K562 (cell line): Measurements from ENCODE around the gene SLC35E3. TPM values are rescaled to one million over a fixed set of nuclear protein-coding genes. Genes with fewer than 3 reads are reported as not detected.
"Not testable (repeated sequence)": the region's sequence is repeated elsewhere in the genome, so short reads cannot be mapped to it uniquely, and the experiment has no call there.

Source experiments
- ATAC-seq: fragments of 200-7000 bp; cut with Tn5 transposase; 3 replicates; pipeline ENCODE4 v1.9.1; 2020; ENCODE audit warnings: moderate library complexity
- BruUV-seq: library from RNA; stranded (reverse); fragments of 400-500 nt; replicated peaks from 2 replicates; lab custom pipeline; 2021; lab: Mats Ljungman, UMichigan
- CTCF ChIA-PET: fragments of 300-600 bp; formaldehyde crosslinking; extraction: SDS; loops from one replicate; lab custom pipeline; 2021; ENCODE audit warnings: low intra/inter-chr PET ratio; lab: Yijun Ruan, JAX
- POLR2A ChIA-PET: fragments of 300-600, 350-650 bp; sonication (Branson Sonifier 250); formaldehyde crosslinking; extraction: SDS; loops from one replicate; lab custom pipeline; 2021; ENCODE audit warnings: antibody characterized with exemption, inconsistent platforms; lab: Yijun Ruan, JAX
- DNase-seq, 4 experiments: peaks; one replicate each; pipeline versions ENCODE4 v3.0.0 to v3.0.0-alpha.2; 2011 to 2018; ENCODE audit warnings: low spot score in 3 of 4, mixed read lengths in 3 of 4; ENCODE audit errors: extremely low read depth in 1 of 4
- FAIRE-seq: peaks from 2 replicates; lab custom pipeline; 2011; peaks lifted over from hg19 to GRCh38; lab: Jason Lieb, UNC
- H2AFZ ChIP-seq: 2 replicates; pipeline ENCODE4 v1.6.0; 2011; ENCODE audit warnings: low read depth, low read length, control low read depth, inconsistent platforms
- H3K27ac ChIP-seq: fragments of 200-600 bp; 3 replicates; pipeline ENCODE4 v1.8.0; 2011; ENCODE audit warnings: low read depth, mild to moderate bottlenecking, control low read depth, inconsistent platforms, low read length, moderate library complexity, mixed read lengths; ENCODE audit errors: extremely low read depth
- H3K27me3 ChIP-seq, 2 experiments: fragments of 300-600 bp in 1 of 2; 2 replicates in 1 of 2; 3 replicates in 1 of 2; pipeline versions ENCODE4 v1.6.0 to v1.8.0; 2011; ENCODE audit warnings: inconsistent platforms in 2 of 2, low read length in 2 of 2, mild to moderate bottlenecking in 1 of 2, mixed read lengths in 1 of 2, moderate library complexity in 1 of 2; ENCODE audit not compliant: control insufficient read depth in 2 of 2, insufficient read depth in 2 of 2
- H3K36me3 ChIP-seq: fragments of 300-600 bp; 3 replicates; pipeline ENCODE4 v1.8.0; 2011; ENCODE audit warnings: mild to moderate bottlenecking, low read length, inconsistent platforms; ENCODE audit not compliant: control insufficient read depth, insufficient read depth
- H3K4me1 ChIP-seq, 2 experiments: fragments of 200-600 bp in 1 of 2; replicated peaks in 1 of 2; 2 replicates in 1 of 2; 3 replicates in 1 of 2; pipeline versions ENCODE4 v1.5.1 to v1.8.0; 2011; ENCODE audit warnings: inconsistent platforms in 2 of 2, low read length in 2 of 2, mild to moderate bottlenecking in 1 of 2, mixed read lengths in 1 of 2, moderate library complexity in 1 of 2; ENCODE audit not compliant: control insufficient read depth in 2 of 2, insufficient read depth in 2 of 2
- H3K4me2 ChIP-seq: 2 replicates; pipeline ENCODE4 v1.6.1; 2011; ENCODE audit warnings: low read length, control low read depth, inconsistent platforms, mixed read lengths; ENCODE audit not compliant: insufficient read depth
- H3K4me3 ChIP-seq: fragments of 200-600 bp; sonication (generic), shearing (Covaris generic); 2 replicates; pipeline ENCODE4 v1.5.1; 2016; ENCODE audit warnings: control low read depth, inconsistent platforms
- H3K79me2 ChIP-seq: fragments of 200-600 bp; 3 replicates; pipeline ENCODE4 v1.8.0; 2011; ENCODE audit warnings: low read length, inconsistent platforms; ENCODE audit not compliant: control insufficient read depth, insufficient read depth
- H3K9ac ChIP-seq, 2 experiments: 2 replicates each; pipeline versions ENCODE4 v1.6.0 to v1.6.1; 2011; ENCODE audit warnings: low read depth in 2 of 2, low read length in 2 of 2, control low read depth in 1 of 2, inconsistent platforms in 1 of 2, mild to moderate bottlenecking in 1 of 2, mixed read lengths in 1 of 2; ENCODE audit not compliant: insufficient read depth in 1 of 2
- H3K9me1 ChIP-seq: one replicate; pipeline ENCODE4 v1.6.0; 2011; ENCODE audit warnings: inconsistent platforms, mild to moderate bottlenecking, low read length, moderate library complexity; ENCODE audit not compliant: control insufficient read depth, insufficient read depth
- H3K9me3 ChIP-seq: replicated peaks from 2 replicates; pipeline ENCODE4 v1.5.1; 2011; ENCODE audit warnings: low read depth, low read length, inconsistent platforms; ENCODE audit not compliant: control insufficient read depth, insufficient read depth
- H4K20me1 ChIP-seq: replicated peaks from 2 replicates; pipeline ENCODE4 v1.6.1; 2011; ENCODE audit warnings: low read length, inconsistent platforms, mixed read lengths; ENCODE audit not compliant: control insufficient read depth, insufficient read depth
- BCOR ChIP-seq: fragments of 450-650 bp; IDR thresholded peaks from 2 replicates; pipeline ENCODE4 v1.6.1; 2016
- DMBX1 ChIP-seq: fragments of 250-450 bp; sonication (Bioruptor Pico); IDR thresholded peaks from 2 replicates; pipeline ENCODE4 v1.8.0; 2022; ENCODE audit warnings: inconsistent platforms, mild to moderate bottlenecking, moderate library complexity, borderline replicate concordance
- EHMT2 ChIP-seq: fragments of 450-650 bp; IDR thresholded peaks from 2 replicates; pipeline ENCODE4 v1.6.1; 2018; ENCODE audit warnings: antibody characterized with exemption
- TOE1 ChIP-seq, 2 experiments: fragments of 450-650 bp in 1 of 2; sonication (generic) in 1 of 2; formaldehyde crosslinking in 1 of 2; IDR thresholded peaks; 2 replicates each; pipeline versions ENCODE4 v1.7.1 to v1.8.0; 2016 to 2022; ENCODE audit warnings: borderline replicate concordance in 2 of 2, mild to moderate bottlenecking in 2 of 2, antibody characterized with exemption in 1 of 2, inconsistent platforms in 1 of 2, low read depth in 1 of 2, missing genetic modification reagents in 1 of 2, moderate library complexity in 1 of 2
- ZEB2 ChIP-seq: fragments of 450-650 bp; IDR thresholded peaks from 2 replicates; pipeline ENCODE4 v1.6.1; 2016
- WGBS: fragments of 100-300 bp; shearing (Covaris generic); methylation state at CpG from one replicate; pipeline ENCODE4 v1.1.6; 2016; ENCODE audit warnings: low coverage, mixed read lengths; ENCODE audit not compliant: insufficient coverage; ENCODE audit errors: missing lambda C conversion rate; 5-methylcytosine and 5-hydroxymethylcytosine counted together
- in situ Hi-C: fragments of 300-500 bp; cut with MboI; formaldehyde crosslinking; loops from 4 replicates; pipeline ENCODE4 v1.15.0; 2018; ENCODE audit warnings: inconsistent platforms, mixed read lengths
- intact Hi-C: fragments of 100-400 bp; cut with micrococcal nuclease; formaldehyde crosslinking; loops from 2 replicates; pipeline ENCODE4 v1.14.2; 2022
- polyA plus RNA-seq, 8 experiments: library from polyadenylated mRNA; depleted of rRNA in 4 of 8; stranded (reverse) in 5 of 8; unstranded in 3 of 8; fragments of >200 nt; fragmentation: Nextera tagmentation in 2 of 8; fragmentation: Illumina TruSeq in 1 of 8; extraction: Ambion mirVana in 2 of 8; extraction: Trizol in 1 of 8; gene quantifications; 2 replicates each; pipeline versions ENCODE4 v1.2.1 to v1.2.3, GENCODE V29; 2011 to 2014; ENCODE audit warnings: inconsistent platforms in 1 of 8, missing spikeins in 1 of 8
- total RNA-seq, 7 experiments: library from RNA; depleted of rRNA in 6 of 7; stranded (reverse); fragments of >200 nt in 6 of 7; fragmentation: Illumina TruSeq in 2 of 7; extraction: Trizol in 2 of 7; gene quantifications; 2 replicates each; pipeline versions ENCODE4 v1.2.1 to v1.2.3, GENCODE V29; 2011 to 2021; ENCODE audit warnings: low replicate concordance in 1 of 7
- TF ChIP-seq, protein P1 (sequence below): IDR thresholded peaks from 3 replicates; pipeline ENCODE4 v1.6.1; 2011; ENCODE audit warnings: borderline replicate concordance, mild to moderate bottlenecking, moderate library complexity; ENCODE audit not compliant: insufficient read length; ENCODE audit errors: extremely low read depth
- TF ChIP-seq, protein P2 (sequence below): fragments of 450-650 bp; IDR thresholded peaks from 2 replicates; pipeline ENCODE4 v1.6.1; 2017; ENCODE audit warnings: antibody characterized with exemption, mild to moderate bottlenecking

Gene SLC35E3
- total and polyA plus RNA-seq, 9 of the 15 experiments (the other 6 are each of a cell fraction or from before 2014, with no cell fraction given), result 1.2 to 5.9 (median 3.8) TPM

DNA sequence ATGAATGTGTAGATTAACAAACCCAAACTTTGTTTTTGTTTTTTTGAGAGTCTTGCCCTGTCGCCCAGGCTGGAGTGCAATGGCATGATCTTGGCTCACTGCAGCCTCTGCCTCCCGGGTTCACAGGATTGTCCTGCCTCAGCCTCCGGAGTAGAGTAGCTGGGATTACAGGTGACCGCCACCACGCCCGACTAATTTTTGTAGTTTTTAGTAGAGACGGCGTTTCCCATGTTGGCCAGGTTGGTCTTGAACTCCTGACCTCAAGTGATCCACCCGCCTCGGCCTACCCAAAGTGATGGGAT lies 61.2 kb downstream of the SLC35E3 start:
- H3K27me3 ChIP-seq; FAIRE-seq; H3K9me3 ChIP-seq; DNase-seq; H3K9me1 ChIP-seq; H4K20me1 ChIP-seq; in situ Hi-C loops; TF ChIP-seq TOE1 (CRISPR knock-in tag; IDR thresholded peaks at IDR 0.05; ENCODE audit: borderline replicate concordance, low read depth): not testable (repeated sequence)
- Histone ChIP-seq H3K4me3 (peak overlapping the region; percentile 95), H2AFZ (peak overlapping the region; percentile 94), H3K4me2 (peak overlapping the region; percentile 81), H3K27ac (peak overlapping the region; percentile 99), H3K9ac (peak overlapping the region; percentile 73 to 85), H3K36me3 (peaks cover 24% of the 10 kb centered on the region; the same call in 2 of the 3 replicates), H3K4me1 (peaks cover 14 to 18% of the 10 kb centered on the region in 2 experiments), H3K79me2 (peaks cover 43% of the 10 kb centered on the region)
- BruUV-seq, result TSS peak; percentile 95
- intact Hi-C loops, result loop anchor here (1.0 kb wide), 1 partner anchor 61 kb away; the partner anchor contains the start of gene SLC35E3
- CTCF ChIA-PET, result interaction anchor here (0.5 kb wide), 1 partner anchor 60 kb away, joined by 3 read pairs; no protein-coding TSS in a partner anchor
- POLR2A ChIA-PET, result interaction anchor here (0.6 to 3.2 kb wide), 15 partner anchors 12 to 94 kb away, joined by 3 to 41 read pairs (median 4); partner anchors contain the start of gene SLC35E3
- WGBS, result 5% methylated on average over 10 of the region's 10 CpGs
- peak; percentile 6 for ATAC-seq
- TF ChIP-seq, protein P1, sequence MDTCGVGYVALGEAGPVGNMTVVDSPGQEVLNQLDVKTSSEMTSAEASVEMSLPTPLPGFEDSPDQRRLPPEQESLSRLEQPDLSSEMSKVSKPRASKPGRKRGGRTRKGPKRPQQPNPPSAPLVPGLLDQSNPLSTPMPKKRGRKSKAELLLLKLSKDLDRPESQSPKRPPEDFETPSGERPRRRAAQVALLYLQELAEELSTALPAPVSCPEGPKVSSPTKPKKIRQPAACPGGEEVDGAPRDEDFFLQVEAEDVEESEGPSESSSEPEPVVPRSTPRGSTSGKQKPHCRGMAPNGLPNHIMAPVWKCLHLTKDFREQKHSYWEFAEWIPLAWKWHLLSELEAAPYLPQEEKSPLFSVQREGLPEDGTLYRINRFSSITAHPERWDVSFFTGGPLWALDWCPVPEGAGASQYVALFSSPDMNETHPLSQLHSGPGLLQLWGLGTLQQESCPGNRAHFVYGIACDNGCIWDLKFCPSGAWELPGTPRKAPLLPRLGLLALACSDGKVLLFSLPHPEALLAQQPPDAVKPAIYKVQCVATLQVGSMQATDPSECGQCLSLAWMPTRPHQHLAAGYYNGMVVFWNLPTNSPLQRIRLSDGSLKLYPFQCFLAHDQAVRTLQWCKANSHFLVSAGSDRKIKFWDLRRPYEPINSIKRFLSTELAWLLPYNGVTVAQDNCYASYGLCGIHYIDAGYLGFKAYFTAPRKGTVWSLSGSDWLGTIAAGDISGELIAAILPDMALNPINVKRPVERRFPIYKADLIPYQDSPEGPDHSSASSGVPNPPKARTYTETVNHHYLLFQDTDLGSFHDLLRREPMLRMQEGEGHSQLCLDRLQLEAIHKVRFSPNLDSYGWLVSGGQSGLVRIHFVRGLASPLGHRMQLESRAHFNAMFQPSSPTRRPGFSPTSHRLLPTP, result peak; percentile 57
- peak; percentile 62; the same call in 1 of the 2 replicates for TF ChIP-seq TOE1 (IDR thresholded peaks at IDR 0.05; ENCODE audit: borderline replicate concordance)
- peak; percentile 55 for TF ChIP-seq BCOR
- 0 out of 2 replicates have a peak, but pooled peaks have one; percentile 25 for TF ChIP-seq ZEB2
- peak; percentile 52; the same call in 1 of the 2 replicates for TF ChIP-seq EHMT2
- peak; percentile 16; the same call in 1 of the 2 replicates for TF ChIP-seq DMBX1 (CRISPR knock-in tag)
- TF ChIP-seq, protein P2, sequence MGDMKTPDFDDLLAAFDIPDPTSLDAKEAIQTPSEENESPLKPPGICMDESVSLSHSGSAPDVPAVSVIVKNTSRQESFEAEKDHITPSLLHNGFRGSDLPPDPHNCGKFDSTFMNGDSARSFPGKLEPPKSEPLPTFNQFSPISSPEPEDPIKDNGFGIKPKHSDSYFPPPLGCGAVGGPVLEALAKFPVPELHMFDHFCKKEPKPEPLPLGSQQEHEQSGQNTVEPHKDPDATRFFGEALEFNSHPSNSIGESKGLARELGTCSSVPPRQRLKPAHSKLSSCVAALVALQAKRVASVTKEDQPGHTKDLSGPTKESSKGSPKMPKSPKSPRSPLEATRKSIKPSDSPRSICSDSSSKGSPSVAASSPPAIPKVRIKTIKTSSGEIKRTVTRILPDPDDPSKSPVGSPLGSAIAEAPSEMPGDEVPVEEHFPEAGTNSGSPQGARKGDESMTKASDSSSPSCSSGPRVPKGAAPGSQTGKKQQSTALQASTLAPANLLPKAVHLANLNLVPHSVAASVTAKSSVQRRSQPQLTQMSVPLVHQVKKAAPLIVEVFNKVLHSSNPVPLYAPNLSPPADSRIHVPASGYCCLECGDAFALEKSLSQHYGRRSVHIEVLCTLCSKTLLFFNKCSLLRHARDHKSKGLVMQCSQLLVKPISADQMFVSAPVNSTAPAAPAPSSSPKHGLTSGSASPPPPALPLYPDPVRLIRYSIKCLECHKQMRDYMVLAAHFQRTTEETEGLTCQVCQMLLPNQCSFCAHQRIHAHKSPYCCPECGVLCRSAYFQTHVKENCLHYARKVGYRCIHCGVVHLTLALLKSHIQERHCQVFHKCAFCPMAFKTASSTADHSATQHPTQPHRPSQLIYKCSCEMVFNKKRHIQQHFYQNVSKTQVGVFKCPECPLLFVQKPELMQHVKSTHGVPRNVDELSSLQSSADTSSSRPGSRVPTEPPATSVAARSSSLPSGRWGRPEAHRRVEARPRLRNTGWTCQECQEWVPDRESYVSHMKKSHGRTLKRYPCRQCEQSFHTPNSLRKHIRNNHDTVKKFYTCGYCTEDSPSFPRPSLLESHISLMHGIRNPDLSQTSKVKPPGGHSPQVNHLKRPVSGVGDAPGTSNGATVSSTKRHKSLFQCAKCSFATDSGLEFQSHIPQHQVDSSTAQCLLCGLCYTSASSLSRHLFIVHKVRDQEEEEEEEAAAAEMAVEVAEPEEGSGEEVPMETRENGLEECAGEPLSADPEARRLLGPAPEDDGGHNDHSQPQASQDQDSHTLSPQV, result 0 out of 2 replicates have a peak, but pooled peaks have one; percentile 22
